ENCODE data around the gene NAMPT. TPM values are rescaled to one million over a fixed set of nuclear protein-coding genes. Genes with fewer than 3 reads are reported as not detected.
A peak's percentile ranks its signal among the peaks of the same experiment; 100 is the strongest.

NAMPT gene
- total RNA-seq, result 125 and 130 TPM in 2 replicates

DNA sequence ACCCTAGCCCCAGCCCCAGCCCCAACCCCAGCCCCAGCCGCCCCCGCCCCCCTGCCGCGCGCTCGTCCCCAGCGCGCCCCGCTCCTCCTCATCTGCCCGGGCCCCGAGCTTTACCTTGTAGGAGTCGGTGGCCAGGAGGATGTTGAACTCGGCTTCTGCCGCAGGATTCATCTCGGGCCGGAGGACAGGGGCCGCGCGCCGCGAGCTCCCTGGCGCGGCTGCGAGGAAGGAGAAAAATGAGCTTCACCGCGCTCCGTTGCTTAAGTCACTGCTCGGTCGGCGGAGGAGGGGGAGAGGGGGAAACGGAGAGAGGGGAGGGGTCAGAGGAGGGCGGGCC lies at the start of gene NAMPT:
Gene NAMPT (minus strand): TSS at position 270 of the 337 bp plus-strand sequence. CDS start 99 bp downstream, at position 171.
- Histone ChIP-seq H3K36me3 (ENCODE audit: control insufficient read depth, insufficient read depth, low read length) (no peaks in the 10 kb centered on the region), H3K27me3 (ENCODE audit: control insufficient read depth, insufficient read depth, low read length) (no peaks in the 10 kb centered on the region), H3K4me3 (ENCODE audit: low read depth, low read length) (peak within 1 kb of the TSS; percentile 61)
- no peak for TF ChIP-seq CTCF (IDR thresholded peaks at IDR 0.05; ENCODE audit: insufficient read depth, low read length, poor library complexity, severe bottlenecking)
- no peak for DNase-seq (ENCODE audit: low read depth)

- H3K36me3 ChIP-seq (ENCODE audit: control insufficient read depth, insufficient read depth, low read length), result no peaks in the 10 kb centered on the region
- no peak for DNase-seq (ENCODE audit: low read depth)
- no peak overlapping the region for H3K4me3 ChIP-seq (ENCODE audit: low read depth, low read length)
- no peak for TF ChIP-seq CTCF (IDR thresholded peaks at IDR 0.05; ENCODE audit: insufficient read depth, low read length, poor library complexity, severe bottlenecking)
- no peaks in the 10 kb centered on the region for H3K27me3 ChIP-seq (ENCODE audit: control insufficient read depth, insufficient read depth, low read length)
These were observed 47.4 kb upstream of the NAMPT start for GRCh38 chr7:106332201-106332600.

DNA sequence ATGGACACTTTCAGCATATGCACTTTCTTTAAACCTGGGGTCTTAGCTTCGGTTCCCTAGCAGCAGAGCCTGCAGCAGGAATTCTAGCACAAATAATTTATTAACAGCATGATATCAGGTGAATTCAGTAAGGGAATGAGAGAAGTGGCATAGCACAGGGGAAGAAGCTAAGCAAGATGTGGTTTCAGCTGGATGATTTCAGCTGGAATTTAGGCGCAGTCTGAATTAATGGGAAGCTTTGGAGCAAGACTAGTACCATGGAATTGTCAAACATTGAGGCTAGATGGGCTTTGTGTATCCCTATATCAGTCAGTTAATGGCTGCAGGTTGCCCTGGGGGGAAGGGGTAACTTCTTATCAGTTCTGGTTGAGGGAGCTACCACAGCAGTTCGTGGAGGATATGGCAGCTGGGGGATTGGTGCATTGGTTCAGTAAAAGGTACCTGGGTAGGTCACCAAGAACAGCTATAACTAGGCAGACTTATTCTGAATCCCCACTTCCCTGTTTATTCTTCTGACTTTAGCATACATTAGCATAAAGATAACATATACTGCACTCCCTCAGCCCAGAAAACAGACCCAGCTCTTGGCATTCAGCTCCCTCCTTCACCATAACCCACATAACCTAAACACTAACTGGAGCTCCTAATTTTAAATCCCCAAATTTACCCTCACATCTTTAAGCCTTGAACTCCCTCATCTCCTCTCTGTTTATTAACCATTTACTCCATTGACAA lies 46.8 kb upstream of the NAMPT start:
- no peaks in the 10 kb centered on the region for H3K27me3 ChIP-seq (ENCODE audit: control insufficient read depth, insufficient read depth, low read length)
- no peak for TF ChIP-seq CTCF (IDR thresholded peaks at IDR 0.05; ENCODE audit: insufficient read depth, low read length, poor library complexity, severe bottlenecking)
- no peaks in the 10 kb centered on the region for H3K36me3 ChIP-seq (ENCODE audit: control insufficient read depth, insufficient read depth, low read length)
- H3K4me3 ChIP-seq (ENCODE audit: low read depth, low read length), result no peak overlapping the region
- DNase-seq (ENCODE audit: low read depth), result no peak

GRCh38 chr7:106329971-106330733 lies 45.4 kb upstream of the NAMPT start:
- Histone ChIP-seq H3K4me3 (ENCODE audit: low read depth, low read length) (no peak overlapping the region), H3K36me3 (ENCODE audit: control insufficient read depth, insufficient read depth, low read length) (no peaks in the 10 kb centered on the region), H3K27me3 (ENCODE audit: control insufficient read depth, insufficient read depth, low read length) (no peaks in the 10 kb centered on the region)
- TF ChIP-seq CTCF (IDR thresholded peaks at IDR 0.05; ENCODE audit: insufficient read depth, low read length, poor library complexity, severe bottlenecking), result no peak
- DNase-seq (ENCODE audit: low read depth), result no peak

GRCh38 chr7:106329408-106329807 lies 44.6 kb upstream of the NAMPT start:
- no peak for TF ChIP-seq CTCF (IDR thresholded peaks at IDR 0.05; ENCODE audit: insufficient read depth, low read length, poor library complexity, severe bottlenecking)
- Histone ChIP-seq H3K27me3 (ENCODE audit: control insufficient read depth, insufficient read depth, low read length) (no peaks in the 10 kb centered on the region), H3K36me3 (ENCODE audit: control insufficient read depth, insufficient read depth, low read length) (no peaks in the 10 kb centered on the region), H3K4me3 (ENCODE audit: low read depth, low read length) (no peak overlapping the region)
- DNase-seq (ENCODE audit: low read depth), result no peak

Data from kidney epithelial cell (primary cell).